Skin epidermis (tissue), 12 donors: ENCODE results near the gene SPON2.
A peak's percentile ranks its signal among the peaks of the same experiment; 100 is the strongest.

ENCODE experiments used
- H3K27ac ChIP-seq, 21 experiments: fragments of 200-600 bp; sonication (generic) in 11 of 21; one replicate each; pipeline ENCODE4 v1.5.0; 2020; ENCODE audit warnings: mild to moderate bottlenecking in 3 of 21, inconsistent platforms in 2 of 21, moderate library complexity in 2 of 21
- H3K4me3 ChIP-seq, 7 experiments: fragments of 200-600 bp; sonication (generic) in 2 of 7; one replicate each; pipeline ENCODE4 v1.5.0; 2020; ENCODE audit warnings: inconsistent platforms in 2 of 7, mild to moderate bottlenecking in 2 of 7, moderate library complexity in 1 of 7

Gene SPON2

DNA sequence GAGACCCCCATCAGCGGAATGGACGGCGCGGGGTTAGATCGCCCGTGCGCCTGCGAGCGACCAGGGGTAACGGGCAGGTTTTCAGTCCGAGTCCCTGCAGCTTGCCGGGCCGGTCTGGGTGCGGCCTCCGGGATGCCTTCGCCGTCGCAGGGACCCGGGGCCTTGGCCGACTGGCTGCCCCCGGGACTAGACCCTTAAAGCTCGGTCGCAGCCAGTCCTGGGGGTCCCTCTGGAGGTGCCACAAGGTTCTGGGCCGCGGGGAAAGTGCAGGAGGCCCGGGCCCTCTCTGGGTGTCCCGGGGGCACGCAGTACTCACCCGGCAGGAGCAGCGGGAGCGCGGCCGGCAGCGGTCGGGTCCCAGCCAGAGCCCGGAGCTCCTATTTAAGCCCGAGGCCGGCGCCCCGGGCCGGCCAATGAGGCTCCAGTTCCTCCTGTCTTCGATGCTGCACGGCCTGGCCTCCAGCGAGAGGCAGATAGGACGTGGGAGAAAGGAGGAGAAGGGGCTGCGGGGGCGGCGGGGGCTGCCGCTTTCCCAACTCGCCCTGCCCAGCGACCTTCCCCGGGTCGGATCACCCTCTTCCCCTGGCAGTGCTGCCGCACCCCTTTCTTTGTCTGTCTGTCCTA, at the start of gene SPON2:
SPON2 (minus strand) TSS at position 356 of the 624 bp plus-strand sequence.
- Histone ChIP-seq H3K4me3 (peak within 1 kb of the TSS; percentile 26 to 55 (median 37)), H3K27ac (peak within 1 kb of the TSS in 20 of 21 experiments; percentile 37 to 92 (median 74))

DNA sequence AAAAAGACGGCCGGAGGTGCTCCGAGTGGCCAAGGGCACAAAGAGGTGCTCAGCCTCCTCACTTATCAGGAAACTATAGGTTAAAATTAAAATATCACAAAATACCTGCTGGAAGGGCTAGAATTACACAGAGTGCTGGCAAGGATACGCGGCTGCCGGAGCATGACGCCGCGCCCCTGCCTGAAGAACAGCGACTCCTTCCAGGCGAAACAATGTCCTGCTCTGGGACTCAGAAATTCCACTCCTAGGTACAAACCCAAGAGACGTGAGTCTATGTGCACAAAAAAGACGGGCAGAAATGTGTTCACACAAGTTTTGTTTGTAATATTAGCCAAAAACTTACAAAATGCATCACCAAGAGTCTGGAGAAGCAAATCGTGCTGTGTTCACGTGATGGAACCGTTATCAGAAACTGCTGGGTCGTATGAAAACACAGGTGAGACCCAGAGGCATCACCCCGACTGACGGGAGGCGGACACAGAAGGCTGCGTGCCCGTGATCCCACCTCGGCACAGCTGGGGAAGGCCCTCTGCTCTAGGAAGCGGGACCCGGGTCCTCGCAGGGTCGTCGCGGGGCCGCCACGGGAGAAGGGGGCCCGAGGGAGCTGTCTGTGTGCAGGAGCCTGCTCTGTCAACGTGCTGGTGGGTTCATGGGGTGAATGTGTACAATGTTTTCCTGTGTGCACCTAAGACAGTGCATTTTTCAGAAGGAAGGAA, 48.9 kb upstream of the SPON2 start:
- Histone ChIP-seq H3K4me3 (no peak overlapping the region), H3K27ac (peak overlapping the region in 3 of 21 experiments; percentile 4 to 70 (median 62))

DNA sequence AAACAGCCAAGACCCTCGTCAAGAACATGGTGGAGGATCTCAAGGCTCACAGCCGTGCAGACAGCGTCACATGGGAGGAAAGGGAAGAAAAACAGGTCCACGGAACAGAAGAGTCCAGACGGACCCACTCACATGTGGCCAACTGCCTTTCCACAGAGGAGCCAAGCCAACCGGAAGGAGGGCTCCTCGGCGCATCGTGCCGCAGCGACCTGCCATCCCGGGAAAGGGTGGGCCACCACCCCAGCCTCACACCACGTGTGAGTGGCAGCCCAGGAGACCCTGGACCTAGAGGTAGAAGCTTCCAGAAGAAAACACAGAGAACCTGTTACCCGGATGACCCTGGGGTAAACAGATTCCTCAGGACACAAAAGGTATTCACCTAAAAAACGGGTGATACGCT, 48.2 kb upstream of the SPON2 start:
- no peak overlapping the region for H3K4me3 ChIP-seq
- no peak overlapping the region for H3K27ac ChIP-seq

DNA sequence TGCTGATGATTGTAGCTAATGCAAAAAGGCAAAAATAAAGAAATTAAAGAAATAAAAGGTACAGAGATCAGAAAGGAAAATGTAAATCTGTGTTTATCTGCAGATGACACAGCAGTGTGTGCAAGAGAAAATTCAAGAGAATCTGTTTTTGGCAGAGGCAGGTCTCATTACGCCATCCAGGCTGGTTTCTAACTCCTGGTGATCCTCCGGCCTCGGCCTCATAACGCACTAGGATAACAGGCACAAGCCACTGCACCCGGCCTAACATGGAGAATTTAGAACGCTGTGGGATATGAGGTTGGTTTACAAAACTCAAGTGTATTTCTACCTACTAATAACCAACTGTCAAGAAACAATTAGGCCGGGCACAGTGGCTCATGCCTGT, 47.2 kb upstream of the SPON2 start:
- Histone ChIP-seq H3K27ac (peak overlapping the region in 4 of 21 experiments; percentile 8 to 72 (median 42)), H3K4me3 (no peak overlapping the region)

DNA sequence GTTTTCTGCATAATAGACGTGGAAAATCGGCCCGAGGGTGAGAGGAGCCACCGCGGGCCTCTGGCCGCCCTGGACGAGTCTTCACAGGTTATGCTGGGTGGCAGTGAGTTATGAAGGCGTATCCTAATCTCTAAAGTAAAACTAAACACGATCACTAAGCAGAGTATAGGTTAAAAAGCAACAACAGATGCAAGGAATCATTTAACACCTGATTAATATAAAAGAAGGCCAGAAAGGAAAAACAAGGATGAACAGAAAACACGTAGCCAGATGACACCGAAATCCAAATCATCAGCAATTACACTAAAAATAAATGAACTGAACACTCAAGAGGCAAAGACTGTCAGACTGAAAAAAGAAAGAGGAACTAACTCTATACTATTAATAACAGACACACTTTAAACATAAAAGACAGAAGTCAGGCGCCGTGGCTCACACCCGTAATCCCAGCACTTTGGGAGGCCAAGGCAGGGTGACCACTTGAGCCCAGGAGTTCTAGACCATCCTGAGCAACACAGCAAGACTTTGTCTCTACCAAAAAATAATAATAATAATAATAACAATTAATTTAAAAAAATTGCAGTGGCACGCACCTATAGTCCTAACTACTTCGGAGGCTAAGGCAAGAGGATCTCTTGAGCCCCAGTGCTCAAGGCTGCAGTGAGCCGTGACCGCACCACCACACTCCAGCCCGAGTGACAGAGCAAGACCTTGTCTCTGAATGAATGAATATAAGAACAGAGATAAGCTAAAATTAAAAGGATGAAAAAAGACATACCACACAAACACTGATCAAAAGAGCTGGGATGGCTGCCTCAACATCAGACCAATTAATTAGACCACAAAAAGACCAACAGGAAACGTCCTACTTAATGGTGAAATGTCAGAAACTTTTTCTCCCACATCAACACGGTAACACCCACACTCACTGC, 46.5 kb upstream of the SPON2 start:
- Histone ChIP-seq H3K27ac (peak overlapping the region in 6 of 21 experiments; percentile 2 to 72 (median 26)), H3K4me3 (no peak overlapping the region)

DNA sequence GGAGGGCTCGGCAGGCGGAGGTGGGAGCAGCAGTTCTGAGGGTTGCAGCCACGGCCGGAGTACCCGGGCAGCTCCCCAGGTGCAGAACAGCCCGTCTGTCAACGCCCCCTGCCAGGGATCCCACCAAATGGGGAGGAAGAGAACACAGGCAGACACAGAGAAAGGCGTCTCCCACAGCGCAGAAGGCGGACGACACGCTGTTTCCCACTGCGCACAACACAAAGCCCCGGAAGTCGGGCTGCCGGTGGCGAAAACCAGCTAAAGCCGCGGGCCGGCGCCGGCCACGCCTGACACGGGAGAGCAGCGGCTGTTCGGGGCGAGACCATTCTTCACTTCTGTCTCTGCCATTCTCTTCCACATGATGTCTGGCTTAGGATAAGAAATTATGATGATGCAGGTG, 45.0 kb upstream of the SPON2 start:
- H3K27ac ChIP-seq = peak overlapping the region in 11 of 21 experiments; percentile 11 to 79 (median 53)
- no peak overlapping the region for H3K4me3 ChIP-seq

DNA sequence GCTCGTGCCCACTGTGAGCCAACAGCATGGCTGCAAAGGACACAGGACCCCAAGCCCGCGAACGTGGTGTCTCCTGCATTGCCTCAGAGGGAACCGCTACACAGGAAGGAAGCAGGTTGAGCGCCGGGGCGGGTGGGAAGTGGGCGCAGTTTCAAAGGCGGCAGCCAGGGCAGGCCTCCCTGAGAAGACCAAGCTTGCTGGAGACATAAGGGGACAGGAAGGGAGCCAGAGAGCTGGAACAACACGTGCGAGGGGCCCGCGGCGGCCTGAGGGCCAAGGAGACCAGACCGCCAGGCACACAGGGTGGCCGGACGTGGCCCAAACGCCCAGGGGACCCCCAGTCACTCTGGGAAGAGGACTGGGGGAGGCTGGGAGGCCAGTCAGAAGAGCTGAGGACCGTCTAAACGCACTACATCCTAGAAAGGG, 44.5 kb upstream of the SPON2 start:
- Histone ChIP-seq H3K4me3 (no peak overlapping the region), H3K27ac (peak overlapping the region in 13 of 21 experiments; percentile 1 to 79 (median 53))

DNA sequence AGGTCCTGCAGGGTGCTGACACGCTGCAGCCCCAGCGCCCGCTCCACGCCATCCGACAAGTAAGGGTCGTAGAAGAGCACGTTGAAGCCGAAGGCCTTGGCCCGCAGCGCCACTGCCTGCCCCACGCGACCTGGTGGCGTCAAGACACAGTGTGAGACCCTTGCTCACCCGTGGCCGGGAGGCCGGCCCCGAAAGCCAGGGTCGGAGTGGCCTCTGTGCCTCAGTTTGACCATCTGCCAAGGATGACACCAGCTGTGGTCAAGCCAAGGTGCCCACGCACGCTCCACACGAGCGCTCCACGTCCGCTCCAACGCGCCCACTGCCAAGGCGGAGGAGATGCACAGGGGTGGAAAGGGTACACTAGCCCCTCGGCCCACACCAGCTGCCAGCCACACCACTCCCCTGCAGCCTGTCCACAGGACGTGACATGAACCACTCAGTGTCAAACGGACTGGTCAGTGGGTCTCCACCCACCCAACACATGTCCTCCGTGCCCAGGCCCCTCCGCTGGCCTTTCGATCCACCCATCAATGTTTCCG, 43.8 kb upstream of the SPON2 start:
- Histone ChIP-seq H3K4me3 (no peak overlapping the region), H3K27ac (peak overlapping the region in 5 of 21 experiments; percentile 4 to 73 (median 53))

DNA sequence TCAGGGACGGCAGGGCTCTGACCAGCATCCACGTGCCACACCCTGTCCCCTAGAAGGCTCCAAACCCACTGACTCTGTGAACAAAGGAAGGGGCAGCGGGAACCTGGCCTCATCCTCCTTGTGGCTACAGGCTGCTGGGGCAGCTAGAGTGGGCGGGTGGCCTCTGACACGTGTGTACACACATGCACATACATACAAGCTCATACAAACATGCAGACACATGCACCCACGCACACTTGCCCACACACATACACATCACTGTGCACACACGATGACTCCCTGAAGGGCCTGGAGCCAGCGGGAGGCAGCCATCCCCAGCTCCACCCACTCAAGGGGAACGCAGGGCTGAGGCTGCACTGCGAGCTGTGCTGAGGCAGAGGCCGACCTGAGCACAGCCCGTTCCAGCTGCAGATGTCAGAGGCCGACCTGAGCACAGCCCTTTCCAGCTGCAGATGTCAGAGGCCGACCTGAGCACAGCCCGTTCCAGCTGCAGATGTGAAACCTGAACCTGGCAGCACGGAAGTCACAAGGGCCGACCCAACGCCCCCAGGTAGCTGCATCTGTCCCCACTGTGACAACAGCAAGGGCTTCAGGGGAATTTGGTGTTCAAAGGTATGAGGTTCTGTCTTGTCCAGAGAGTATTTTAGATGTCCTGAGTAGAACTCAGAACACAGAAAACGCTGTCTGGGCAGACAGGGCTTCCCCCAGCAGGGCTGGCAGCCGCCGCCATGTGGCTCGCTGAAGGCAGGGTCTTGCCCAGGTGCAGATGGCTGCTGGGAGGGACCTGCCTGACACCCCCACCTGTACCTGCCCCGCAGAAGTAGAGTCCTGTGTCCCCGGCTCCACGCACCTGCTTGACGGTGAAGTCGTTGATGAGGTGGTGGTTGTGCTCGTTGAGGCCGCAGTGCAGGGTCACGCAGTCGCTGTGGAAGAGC, 43.0 kb upstream of the SPON2 start:
- Histone ChIP-seq H3K4me3 (no peak overlapping the region), H3K27ac (peak overlapping the region in 4 of 21 experiments; percentile 4 to 73 (median 37))

DNA sequence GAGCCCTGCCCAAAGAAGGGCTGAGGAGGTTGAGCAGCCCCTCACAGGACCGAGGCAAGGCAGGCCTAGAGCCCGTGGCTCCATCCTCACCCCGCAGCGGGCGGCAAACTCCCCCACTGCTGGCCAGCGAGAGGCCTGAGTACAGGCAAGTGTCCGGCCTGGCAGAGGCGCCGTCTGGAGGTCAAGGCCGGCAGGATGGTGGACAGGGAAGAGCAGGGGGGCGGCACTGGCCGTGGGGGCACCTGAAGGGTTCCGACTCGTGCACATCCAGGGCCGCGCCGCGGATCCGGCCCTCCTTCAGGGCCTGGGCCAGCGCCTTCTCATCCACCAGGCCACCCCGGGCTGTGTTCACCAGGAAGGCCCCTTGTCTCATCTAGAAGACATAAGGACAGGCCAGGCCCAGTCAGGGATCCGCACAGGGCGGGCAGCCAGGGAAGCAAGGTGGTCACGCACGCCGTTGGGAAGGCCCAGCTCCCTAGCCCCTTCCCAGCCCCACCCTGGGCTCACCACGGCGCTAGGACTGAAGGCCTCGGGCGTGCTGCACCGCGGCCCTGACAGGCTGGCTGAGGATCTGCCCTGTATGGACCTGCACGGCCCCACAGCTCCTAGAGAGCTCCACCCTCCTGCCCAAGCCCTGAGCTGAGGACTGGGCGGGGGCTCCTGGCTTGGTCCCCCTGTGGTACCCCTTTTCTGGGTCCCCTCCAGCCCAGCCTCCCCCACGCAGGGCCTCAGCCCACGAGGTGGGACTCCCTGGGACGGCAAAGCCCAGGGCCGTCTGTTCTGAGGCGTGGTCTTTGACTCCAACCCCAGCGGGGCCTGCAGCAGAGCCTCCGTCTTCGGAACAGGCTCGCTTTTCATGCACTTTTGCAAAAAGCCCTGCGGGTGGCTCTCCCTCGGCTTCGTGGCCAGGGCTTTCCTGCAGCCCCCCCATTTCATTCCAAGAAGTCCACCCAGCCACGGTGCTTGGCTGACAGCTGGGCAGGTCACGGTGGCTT, 42.0 kb upstream of the SPON2 start:
- Histone ChIP-seq H3K4me3 (no peak overlapping the region), H3K27ac (peak overlapping the region in 3 of 21 experiments; percentile 30 to 73 (median 44))

DNA sequence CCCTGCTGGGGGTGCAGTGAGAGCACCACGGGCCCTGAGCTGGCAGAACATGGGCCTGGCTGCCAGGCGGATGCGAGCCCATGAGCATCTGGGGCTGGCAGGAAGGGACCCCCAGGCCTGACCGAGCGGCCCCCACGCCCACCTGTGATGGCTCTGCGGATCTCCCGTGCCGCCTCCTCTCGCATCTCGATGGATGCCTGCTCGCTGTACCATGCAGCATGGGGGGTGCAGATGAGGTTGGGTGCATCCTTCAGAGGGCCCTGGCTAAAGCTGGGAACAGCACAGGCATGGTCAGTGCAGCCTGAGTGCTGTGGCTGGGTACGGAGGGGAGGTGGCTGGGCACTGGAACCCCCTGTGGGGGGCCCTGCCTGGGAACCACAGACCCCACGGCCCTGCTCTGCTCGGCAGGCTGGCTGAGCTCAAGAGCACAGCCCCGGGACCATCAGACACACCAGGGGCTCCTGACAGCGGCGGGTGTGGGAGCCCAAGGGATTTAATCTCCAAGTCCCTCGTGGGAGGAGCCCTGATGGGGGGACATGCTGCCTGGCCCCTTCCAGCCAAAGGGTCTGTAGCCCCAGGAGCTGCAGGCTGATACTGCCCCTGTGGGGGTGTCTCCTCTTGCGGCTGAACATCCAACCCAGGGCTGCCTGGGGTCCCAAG, 41.1 kb upstream of the SPON2 start:
- Histone ChIP-seq H3K4me3 (no peak overlapping the region), H3K27ac (peak overlapping the region in 2 of 21 experiments; percentile 44 to 73)

DNA sequence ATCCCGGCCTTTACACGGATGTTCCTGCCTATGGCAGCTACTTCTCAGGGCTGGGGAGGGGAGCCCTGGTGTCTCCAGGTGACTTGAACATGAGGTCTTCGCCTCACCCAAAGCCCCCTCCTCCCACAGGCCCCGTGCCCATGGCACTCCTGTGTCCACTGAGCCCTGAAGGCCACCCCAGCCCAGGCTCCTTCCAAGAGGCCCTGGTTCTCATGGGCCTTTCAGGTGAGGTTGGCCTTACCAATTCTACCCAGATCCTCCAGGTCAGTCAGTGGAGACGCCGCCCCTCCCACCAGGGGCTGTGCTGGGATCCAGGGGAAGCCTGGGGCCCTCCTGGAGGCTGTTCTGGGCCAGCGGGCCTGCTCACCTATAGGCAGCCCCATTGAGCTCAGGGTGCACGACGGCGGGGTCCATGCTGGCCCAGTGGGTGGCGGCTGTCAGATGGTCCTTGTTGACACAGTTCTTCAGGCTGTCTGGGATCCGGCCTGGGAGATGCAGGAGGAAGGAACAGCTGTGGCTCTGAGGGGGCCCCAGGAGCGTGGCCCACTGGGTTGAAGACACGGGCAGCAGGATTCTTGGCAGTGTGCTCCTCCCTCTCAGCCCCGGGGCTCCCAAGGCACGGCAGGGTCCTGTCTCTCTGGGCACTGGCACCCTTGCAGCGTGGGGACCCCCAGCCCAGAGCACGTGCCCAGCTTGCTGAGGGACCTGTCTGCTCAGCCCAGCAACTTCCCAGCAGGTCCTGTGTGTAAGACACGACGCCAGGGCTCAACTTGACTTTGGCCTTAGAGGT, 40.4 kb upstream of the SPON2 start:
- Histone ChIP-seq H3K4me3 (no peak overlapping the region), H3K27ac (peak overlapping the region in 3 of 21 experiments; percentile 43 to 78 (median 58))

DNA sequence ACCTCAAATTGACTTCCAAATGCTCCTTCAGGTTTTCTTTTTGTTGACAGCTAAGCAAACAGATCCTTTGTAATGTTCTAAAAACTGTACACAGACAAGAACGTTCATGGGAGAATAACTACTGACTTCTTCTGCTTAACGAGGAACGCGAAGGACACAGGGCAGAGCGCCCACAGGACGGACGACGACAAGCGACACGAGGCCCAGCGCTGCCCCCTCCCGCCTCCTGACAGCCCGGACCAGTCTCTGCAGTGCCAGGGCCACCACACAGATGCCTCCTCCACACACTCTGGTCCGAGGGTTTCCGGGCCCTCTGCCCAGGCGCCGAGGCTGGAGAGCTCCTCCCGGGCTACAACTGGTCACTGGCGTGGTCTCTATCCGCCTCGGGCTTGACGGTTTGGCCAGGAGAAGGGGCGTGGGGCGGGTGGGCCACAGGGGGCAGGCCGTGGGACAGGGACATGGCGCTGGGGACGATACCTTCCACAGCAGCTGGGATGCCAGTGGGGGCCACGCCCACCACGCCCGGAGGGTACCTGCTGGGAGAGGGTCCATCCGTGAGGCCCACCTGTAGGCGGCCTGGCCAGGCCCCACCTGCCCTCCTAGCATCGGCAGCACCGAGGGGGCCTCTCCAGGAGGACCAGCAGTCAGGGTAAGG, 39.6 kb upstream of the SPON2 start:
- H3K27ac ChIP-seq = peak overlapping the region in 4 of 21 experiments; percentile 12 to 78 (median 50)

DNA sequence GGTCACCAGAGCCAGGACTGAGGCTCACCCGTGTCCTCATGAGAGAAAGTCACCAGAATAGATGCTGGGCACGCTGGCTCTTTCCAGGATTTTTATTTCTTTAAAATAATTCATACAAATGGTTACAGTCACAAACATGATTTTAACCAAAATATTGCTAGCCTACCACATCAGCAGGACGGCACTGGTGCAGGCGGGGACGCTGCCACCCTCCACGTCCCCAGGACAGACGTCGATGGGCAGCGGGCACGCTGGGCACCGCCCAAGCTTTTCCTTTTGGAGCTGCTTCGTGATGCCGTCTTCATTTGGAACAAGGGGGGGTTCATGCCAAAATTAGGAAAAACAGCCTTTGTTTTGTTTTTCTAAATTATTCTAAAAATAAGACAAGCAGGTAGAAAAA, 39.0 kb upstream of the SPON2 start:
- H3K4me3 ChIP-seq = no peak overlapping the region
- H3K27ac ChIP-seq = peak overlapping the region in 2 of 21 experiments; percentile 65 to 77

More for the DNA sequence above, 39.6 kb upstream of the SPON2 start:
- H3K4me3 ChIP-seq = no peak overlapping the region

DNA sequence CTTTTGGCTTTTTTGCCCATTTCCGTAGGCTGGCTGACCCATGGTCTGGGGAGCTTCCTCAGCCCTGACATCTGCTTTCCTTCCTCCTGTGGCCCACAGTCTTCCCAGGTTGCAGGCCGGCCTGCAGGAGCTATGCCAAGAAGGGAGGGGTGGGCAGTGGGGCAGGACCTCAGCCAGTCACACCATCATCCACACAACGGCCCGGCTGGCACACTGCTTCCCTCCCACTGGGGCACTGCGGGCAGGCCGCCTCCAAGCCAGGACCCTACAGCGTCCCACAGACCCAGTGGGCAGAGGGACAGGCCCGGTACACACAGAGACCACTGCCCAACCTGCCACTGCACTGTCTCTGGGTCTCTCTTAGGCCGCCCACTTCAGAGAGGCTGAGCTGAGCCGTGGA, 38.6 kb upstream of the SPON2 start:
- Histone ChIP-seq H3K4me3 (no peak overlapping the region), H3K27ac (peak overlapping the region in 2 of 21 experiments; percentile 65 to 77)
